NCI-H2227 treated with DMSO at 0.1 percent for 48 hours (cell line): ENCODE data around the gene LY86.

ENCODE experiments used
- DNase-seq: peaks from one replicate; lab custom pipeline; 2025; lab: John Stamatoyannopoulos, UW

The LY86 gene

DNA sequence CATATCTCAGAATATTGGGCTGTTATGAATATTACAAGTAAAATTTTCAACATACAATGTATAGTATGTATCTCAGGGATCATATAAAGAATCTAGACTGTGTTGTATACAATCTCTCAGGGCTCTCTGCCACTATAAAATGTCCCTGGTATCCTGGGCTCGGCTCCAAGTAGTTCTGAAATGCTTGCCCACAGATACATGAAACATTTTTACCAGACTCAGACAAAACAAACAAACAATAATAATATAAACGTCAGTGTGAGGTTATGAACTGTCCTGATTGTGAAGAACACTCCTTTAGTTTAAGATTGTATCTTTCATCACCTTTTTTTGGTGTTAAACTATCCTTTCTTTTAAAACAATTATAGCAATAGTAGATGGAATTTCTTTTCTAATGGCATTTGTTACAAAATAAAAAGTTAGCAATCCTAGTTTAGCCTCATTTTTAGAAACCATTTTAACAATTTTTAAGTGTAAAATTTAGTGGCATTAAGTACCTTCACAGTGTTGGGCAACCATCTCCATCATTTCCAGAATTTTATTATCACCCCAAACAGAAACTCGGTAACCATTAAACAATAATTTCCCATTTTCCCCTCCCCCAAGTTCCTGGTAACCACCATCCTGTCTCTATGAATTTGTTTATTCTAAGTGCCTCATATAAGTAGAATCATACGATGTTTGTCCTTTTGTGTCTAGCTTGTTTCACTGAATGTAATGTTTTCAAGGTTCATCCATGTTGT is 17.4 kb upstream of the LY86 start:
- no peak for DNase-seq

DNA sequence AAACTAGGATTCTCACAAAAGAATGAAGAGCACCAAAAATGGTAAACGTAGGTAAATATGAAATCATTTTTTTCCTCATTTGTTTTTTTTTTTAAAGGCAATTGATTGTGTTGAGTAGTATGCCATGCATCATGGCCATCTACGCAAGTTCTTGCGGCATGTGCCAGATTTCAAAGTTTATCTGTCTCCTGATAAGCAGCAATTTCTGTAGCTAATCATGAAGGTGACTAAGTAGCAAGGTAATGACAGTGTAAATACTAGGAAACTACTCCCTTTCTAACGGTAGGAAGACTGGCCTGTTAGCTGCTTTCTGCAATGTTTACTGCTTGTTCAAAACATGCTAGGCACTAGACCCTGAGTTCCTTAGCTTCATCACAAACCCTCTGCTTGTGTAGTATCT is 13.4 kb upstream of the LY86 start:
- no peak for DNase-seq

DNA sequence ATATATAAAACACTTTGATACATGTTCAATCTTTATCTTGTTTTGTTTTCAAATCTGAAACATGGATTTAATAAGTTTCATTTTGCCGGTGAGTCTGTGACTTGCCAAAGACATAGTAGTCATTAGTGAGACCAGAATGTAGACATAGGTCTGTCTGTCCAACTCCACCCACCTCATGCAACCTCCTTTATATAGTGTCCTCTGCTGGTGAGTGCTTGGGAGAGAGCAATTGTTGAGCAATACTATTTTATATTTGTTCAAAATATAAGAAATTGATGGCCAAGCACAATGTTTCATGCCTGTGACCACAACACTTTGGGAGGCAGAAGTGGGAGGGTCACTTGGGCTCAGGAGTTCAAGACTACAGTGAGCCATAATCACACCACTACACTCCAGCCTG is 10.8 kb upstream of the LY86 start:
- no peak for DNase-seq

DNA sequence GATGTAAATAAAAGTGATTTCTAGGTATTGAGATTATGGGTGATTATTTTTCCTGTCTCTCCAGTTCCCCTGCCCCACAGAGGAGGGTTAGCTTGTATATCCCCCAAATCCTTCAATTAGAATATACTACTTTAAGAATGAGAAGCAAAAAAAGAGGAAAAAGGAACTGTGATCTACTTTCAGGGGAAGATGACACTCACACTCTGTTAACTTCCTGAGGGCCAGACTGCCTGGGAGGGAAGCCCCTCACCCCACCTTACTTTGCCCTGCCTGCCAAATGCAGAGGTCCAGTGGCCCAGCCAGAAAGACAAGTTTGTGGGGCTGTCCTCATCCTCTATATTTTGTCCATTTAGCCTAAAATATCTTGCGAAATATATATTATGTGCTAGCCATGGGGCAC is 9.2 kb upstream of the LY86 start:
- DNase-seq = no peak

DNA sequence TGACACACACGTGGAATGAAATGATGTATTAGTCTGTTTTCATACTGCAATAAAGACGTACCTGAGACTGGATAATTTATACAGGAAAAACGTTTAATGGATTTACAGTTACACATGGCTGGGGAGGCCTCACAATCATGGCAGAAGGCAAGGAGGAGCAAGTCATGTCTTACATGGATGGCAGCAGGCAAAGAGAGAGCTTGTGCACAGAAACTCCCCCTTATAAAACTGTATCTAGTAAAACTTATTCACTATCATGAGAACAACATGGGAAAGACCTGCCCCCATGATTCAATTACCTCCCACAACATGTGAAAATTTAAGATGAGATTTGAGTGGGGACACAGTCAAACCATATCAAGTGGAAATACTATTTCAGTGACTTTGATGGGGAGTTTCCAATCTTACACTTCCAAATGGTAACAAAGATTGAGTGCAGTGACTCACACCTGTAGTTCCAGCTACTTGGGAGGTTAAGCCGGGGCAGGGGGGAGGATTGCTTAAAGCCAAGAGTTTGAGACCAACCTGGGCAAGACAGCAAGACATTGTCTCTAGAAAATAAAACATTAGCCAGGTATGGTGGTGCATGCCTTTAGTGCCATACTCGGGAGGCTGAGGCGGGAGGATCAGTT is 8.2 kb upstream of the LY86 start:
- no peak for DNase-seq

DNA sequence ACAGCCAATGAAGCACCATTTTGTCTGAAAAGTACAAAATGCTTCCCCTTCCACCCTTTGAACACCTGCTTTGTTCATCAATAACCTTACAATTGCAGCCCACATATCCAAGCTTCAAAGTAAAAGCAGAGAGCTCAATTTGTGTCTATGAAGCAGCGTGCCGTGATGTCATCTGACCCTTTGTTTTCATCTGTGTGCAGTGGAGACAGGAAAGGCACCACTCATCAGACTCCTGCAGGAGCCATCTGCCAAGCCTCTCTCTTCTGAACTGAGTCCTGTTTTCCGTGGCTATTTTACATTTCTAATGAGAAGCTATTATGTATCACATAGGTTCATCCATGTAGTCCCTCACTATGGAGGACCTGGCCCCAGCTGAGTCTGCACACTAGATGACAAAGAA is 7.5 kb upstream of the LY86 start:
- DNase-seq = no peak

DNA sequence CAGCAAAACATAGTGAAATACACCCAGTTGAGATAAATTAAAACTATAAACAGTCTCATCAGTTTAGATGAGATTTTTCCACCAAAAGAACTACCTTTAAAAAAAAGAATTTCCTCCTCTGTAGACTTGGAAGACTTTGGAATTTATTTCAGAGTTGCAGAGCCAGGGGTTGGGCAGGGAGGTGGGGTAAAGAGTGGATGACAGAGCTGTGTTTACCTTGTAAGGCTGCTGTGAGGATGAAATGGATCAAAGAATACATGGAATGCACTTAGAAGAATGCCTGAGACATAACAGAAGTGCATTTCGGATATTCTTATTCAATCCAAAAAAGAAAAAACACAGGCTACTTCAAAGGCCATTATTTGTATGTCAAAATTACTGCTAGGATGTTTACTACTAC is 6.4 kb upstream of the LY86 start:
- no peak for DNase-seq

DNA sequence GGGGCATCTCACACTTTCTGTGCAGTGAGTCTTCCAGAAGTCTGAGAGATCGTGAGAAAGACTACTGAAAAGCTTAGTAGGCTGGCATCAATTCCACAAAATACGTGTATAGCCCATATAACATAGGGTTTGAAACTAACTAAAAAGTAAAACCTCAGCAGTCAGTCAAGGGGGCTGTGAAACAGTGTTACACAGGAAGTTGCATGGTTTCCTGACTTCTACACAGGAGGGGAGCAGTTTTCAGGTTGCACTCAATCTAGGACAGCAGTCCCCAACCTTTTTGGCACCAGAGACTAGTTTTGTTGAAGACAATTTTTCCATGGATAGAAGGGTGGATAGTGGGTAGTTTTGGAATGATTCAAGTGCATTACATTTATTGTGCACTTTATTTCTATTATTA is 4.7 kb upstream of the LY86 start:
- no peak for DNase-seq

DNA sequence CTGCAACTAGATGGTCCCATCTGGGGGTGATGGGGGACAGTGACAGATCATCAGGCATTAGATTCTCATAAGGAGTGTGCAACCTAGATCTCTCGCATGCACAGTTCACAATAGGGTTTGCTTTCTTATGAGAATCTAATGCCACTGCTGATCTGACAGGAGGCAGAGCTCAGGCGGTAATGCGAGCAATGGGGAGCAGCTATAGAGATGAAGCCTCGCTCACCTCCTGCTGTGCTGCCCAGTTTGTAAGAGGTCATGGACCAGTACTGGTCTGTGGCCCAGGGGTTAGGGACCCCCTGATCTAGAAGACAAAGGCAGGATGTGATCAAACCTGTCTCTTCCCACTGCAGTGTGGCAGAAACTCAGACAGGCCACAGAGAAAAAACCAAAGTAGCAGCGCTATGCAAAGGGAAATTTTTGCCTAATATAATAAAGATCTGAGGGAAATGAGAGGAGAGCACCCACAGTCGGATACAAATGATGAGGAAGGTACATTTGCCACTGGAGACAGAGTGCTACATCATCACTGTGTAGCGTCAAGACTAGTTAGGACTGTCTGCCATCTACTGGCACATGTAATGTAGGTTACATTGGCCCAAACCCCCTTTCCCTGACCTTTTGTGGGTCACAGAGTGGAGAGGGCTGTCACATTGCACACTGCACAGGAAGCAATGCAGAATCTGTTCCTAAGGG is 4.1 kb upstream of the LY86 start:
- DNase-seq = no peak

DNA sequence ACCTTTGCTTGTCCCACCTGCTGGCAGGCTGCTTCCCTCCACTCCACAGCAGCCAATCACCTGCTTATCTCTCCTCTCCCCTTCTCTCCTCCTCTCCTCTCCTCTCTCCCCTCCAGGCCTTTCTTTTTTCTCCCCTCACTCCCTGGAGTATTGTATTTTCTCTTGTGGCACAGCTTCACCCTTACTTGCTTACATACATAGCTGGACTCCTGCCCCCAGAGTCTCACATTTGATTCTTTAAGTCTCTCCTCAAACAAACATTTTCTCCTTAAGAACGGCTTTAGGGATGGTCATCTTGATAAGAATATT is 3.6 kb upstream of the LY86 start:
- DNase-seq = no peak

DNA sequence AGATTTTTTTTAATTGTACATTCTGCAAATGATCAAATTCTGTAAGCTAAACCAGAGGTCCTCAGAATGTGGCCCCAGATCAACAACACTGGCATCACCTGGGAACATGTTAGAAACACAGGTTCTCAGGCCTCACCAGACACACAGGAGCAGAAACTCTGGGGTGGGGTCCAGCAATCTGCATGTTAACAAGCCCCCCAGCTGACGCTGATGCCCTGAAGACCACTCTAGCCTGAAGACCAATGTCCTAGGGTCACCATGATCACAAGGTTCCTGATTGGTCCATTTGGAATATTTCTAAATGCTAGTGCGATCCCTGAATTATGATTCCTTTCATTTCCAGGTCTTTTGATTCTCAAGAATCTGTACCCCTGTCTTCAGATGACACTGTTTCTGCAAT is 2.4 kb upstream of the LY86 start:
- no peak for DNase-seq

DNA sequence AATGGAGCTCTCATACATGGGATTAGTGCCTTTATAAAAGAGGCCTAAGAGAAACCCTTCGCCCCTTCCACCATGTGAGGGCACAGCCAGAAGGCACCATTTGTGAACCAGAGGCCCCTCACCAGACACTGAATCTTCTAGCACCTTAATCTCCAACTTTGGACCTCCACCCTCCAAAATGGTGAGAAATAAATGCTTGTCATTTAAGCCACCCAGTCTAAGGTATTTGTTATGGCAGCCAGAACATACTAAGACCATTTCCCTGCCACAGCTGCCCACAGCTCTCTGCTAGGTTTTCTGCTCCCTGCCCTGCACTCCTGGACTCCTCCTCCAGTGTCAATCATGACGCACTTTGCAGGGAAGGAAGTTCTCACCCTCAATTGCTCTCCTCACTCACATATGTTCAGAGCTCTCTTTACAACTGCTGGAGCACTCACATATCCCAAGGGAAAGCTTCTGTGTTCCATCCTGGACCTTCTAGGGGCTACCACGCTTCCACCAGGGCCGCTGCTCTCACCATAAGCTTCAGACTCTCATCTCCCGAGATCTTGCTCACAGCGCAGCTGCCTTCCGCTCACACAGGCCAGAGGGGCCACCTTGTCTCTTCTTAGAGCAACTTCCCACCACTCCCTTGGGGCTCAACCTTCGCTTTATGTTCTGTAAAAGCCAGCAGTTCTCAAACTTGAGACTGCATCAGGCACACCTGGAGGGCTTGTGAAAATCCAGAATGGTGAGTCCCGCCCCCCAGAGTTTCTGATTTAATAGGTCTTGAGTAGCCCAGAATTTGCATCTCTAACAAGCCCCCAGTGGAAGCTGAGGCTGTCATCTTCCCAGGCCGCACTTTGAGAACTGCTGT is 1.6 kb upstream of the LY86 start:
- DNase-seq = no peak

DNA sequence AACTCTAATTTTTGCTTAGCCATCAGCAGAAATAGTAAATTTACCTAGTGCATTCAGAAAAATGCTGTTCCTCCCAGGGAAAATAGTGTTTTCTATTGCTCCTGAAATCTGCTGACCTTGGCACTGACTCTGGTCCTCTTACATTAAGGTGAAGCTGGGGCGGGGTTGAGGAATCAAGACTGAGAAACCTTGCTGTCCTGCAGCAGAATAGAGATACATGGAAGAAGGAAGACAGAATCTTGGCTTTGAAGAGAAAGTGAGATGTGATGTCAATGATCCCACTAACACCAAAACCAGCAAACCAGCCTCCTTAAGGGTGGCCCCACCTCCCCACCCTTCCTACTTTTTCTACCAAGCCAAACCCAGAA is 840 bp upstream of the LY86 start:
- DNase-seq = no peak

DNA sequence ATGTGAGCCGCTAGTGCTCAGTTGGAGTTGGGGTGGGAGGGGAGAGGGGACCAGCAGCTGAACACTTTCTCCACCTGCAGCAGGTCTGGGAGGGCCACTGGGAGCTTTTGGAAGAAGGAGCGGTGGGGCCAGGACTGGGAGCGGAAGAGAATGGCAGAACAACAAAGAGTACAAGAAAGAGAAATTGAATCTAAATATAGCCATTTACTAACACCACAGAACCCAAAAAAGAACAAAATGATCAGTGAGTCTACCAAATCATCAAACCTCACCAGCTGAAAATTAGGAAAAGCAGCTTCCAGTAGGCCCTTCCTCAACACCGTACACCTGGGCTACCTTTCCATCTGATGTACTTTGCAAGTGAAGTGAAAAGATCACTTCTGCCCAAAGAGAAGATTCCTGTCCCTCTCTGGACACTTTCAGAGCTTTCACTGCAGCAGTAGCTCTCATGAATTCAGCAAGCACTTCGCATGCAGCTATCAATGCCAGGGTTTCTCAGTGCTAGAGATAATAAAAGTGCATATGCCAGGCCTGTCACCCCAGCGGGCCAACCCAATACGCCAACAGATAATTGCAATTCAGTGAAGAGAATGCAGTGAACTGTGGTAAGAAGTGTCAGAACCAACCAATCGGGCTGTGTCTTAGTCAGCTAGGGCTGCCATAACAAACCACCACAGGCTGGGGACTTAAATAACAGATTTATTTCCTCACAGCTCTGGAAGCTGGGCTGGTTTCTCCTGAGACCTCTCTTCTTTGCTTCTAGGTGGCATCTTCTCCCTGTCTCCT is 597 bp downstream of the LY86 start:
- DNase-seq = no peak

DNA sequence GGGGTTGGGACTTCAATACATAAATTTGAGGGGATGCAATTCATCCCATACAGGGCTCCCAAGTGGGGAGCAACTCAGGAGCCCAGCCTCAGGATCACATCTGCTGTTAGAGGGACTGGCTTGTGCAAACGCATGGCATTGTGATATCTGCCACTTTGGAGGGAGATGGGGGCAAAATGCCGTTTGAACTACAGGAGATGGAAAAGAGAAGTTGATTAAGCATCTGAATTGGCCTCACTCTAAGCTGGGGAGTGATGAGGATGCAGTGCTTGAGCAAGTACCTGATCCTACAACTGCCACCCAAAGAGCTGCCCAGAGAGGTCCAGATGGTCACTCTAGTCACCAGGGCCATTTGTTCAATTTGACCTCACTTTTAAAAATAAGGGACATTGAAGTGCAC is 2.0 kb downstream of the LY86 start:
- DNase-seq = no peak

DNA sequence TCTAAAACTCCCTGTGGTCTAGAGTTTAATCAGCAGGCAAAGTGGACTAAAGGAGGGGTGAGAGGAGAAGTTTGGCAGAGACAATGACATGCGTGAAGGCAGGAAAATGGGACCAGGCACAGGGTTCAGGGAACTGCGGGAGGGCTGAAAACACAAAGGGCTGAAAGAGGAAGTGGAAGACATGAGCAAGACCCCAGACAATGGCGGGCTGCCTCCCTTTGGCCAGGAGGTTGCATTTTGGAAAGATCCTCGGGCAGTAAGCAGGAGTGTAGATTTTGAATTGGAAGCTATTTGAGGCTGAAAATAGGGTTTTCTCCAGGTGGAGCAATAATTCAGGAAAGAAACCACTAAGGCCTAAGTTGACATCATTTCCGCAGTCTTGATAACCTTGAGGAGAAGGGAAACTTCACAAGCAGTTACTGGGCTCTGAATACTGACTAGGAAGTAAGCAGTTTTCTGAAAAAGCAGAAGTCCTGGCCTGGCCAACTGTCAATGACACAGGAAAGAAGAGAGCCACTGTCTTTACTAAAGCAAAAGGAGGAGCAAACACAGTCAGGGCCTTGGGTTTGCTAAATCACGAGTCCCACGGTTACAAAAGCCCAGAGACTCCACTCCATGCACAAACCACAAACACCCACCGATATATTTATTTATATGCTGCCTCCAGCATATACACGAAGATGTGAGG is 3.4 kb downstream of the LY86 start:
- DNase-seq = no peak

DNA sequence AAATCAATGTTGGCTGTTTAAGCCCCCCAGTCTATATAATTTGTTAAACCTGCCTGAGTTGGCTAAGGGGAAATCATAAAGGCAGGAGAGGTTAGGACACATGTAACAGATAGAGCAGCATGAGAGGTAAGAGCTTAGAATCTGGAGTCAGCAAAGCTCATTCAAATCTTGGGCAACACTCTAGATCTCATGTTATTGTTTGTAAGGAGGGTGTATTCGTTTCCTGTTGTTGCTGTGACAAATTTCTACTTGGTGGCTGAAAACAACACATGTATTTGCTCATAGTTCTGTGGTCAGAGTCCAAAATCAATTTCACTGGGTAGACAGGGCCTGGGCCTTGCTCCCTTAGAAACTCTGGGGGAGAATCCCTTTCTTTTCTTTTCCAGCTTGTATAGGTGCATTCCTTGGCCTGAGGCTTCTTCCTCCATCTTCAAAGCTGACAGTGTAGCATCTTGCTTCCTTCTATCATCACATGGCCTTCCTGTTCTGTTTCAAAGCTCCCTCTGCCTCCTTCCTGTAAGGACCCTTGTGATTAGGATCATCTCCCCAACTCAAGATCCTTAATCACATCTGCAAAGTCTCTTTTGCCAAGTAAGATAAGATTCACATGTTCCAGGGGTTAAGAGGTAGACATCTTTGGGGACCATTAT is 4.4 kb downstream of the LY86 start:
- no peak for DNase-seq

DNA sequence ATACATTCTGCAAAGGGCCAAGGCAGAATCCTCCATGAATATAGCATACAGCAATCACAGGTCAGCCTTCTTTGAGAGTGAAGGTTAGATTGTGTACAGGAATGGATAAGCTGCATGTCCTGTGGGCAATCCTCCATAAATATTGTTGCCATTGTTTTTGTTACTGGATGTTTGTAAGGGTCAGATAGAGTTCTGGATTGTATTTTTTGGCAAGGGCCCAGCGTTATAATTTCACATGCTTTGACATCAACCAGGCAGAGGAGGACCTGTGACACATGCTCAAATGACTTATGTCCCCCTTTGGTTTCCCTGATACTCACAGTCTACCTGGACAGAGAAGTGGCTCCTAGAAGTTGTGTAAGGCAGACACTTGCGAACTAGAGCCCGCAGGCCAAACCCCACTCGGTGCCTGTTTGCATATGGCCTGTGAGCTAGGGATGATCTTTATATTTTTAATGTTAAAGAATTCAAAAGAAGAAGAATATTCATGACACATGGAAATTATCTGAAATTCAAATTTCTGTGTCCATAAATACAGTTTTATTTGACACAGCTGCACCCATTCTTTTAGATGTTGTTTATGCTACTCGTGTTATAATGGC is 5.4 kb downstream of the LY86 start:
- no peak for DNase-seq

DNA sequence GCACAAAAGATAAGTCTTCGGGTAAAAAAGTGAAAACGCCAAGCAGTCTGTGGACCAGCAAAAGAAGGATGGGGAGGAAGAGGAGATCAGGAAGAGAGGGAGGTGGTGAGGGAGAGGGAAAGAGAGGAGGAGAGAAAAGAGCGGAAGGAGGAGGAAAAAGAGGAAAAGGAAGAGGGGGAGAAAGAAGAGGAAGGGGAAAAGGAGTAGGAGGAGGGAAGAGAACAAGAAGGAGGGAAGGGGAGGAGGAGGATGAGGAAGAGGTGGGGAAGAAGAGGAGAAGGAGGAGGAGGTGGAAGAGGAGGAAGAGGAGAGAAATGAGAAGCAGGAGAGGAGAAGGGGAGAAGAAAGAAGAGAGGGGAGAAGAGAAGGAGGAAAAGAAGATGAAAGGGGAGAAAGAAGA is 6.5 kb downstream of the LY86 start:
- no peak for DNase-seq

DNA sequence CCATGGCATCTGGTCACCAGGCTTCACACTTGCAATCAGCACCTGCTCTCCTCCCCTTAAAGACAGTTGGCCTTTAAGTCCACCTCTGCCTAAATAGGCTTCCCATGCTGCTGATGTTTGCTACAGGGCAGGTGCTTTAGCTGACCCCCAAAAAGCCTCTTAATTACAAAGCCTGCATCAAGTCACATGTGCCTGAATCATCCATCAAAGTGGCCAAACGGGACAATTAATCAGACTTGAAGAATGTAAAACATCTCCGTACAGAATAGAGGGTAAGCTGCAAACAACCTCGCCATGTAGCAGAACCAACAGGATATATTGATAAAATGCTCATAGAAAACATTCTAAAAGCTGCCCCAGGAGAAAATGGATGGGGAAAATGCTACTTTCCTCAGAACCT is 7.4 kb downstream of the LY86 start:
- DNase-seq = no peak
